Caki2 (cell line): ENCODE data around the gene ARFGEF3. TPM values are rescaled to one million over a fixed set of nuclear protein-coding genes. Genes with fewer than 3 reads are reported as not detected.

ENCODE experiments used
- DNase-seq: peaks from one replicate; pipeline ENCODE4 v3.0.0-alpha.2; 2015; ENCODE audit warnings: low read depth
- in situ Hi-C: cut with HindIII; loops from 2 replicates; pipeline ENCODE4 v1.10.0; 2016; ENCODE audit warnings: low sequenced_read_pairs, low pct_unique_long_range_greater_than_20kb, mixed read lengths
- total RNA-seq: library from RNA; depleted of rRNA; stranded (reverse); fragments of >200 nt; shearing (Covaris generic); gene quantifications from 2 replicates; pipeline ENCODE4 v1.2.3, GENCODE V29; 2014; ENCODE audit warnings: low replicate concordance

ARFGEF3 gene
- total RNA-seq, 1 experiment from 2014 or later = 5.5 TPM

- in situ Hi-C loops = no loop called here
- DNase-seq = no peak
Observed at GRCh38 chr6:138230759-138231380, 69.1 kb downstream of the ARFGEF3 start.

- DNase-seq = no peak
- in situ Hi-C loops = no loop called here
Observed at GRCh38 chr6:138231381-138231886, 69.7 kb downstream of the ARFGEF3 start.

GRCh38 chr6:138234363-138234762 is 72.6 kb downstream of the ARFGEF3 start:
- DNase-seq = no peak

GRCh38 chr6:138235205-138235604 is 73.5 kb downstream of the ARFGEF3 start:
- in situ Hi-C loops = no loop called here
- DNase-seq = no peak

More at GRCh38 chr6:138234363-138234762, 72.6 kb downstream of the ARFGEF3 start:
- in situ Hi-C loops = no loop called here

- in situ Hi-C loops = no loop called here
Observed at GRCh38 chr6:138235693-138236092, 74.0 kb downstream of the ARFGEF3 start.

GRCh38 chr6:138237463-138237862 is 75.7 kb downstream of the ARFGEF3 start:
- in situ Hi-C loops = no loop called here
- no peak for DNase-seq

More at GRCh38 chr6:138235693-138236092, 74.0 kb downstream of the ARFGEF3 start:
- no peak for DNase-seq

GRCh38 chr6:138238368-138238767 is 76.6 kb downstream of the ARFGEF3 start:
- DNase-seq = no peak
- in situ Hi-C loops = no loop called here

GRCh38 chr6:138239774-138240173 is 78.0 kb downstream of the ARFGEF3 start:
- DNase-seq = no peak
- in situ Hi-C loops = no loop called here

- in situ Hi-C loops = no loop called here
Observed at GRCh38 chr6:138240476-138241245, 78.9 kb downstream of the ARFGEF3 start.

GRCh38 chr6:138241381-138241780 is 79.6 kb downstream of the ARFGEF3 start:
- in situ Hi-C loops = no loop called here
- no peak for DNase-seq

More at GRCh38 chr6:138240476-138241245, 78.9 kb downstream of the ARFGEF3 start:
- DNase-seq = no peak

GRCh38 chr6:138241934-138242333 is 80.2 kb downstream of the ARFGEF3 start:
- in situ Hi-C loops = no loop called here
- DNase-seq = no peak

GRCh38 chr6:138242987-138243592 is 81.4 kb downstream of the ARFGEF3 start:
- DNase-seq = no peak
- in situ Hi-C loops = no loop called here

GRCh38 chr6:138245751-138246150 is 84.0 kb downstream of the ARFGEF3 start:
- DNase-seq = no peak
- in situ Hi-C loops = no loop called here

GRCh38 chr6:138246650-138247440 is 85.1 kb downstream of the ARFGEF3 start:
- in situ Hi-C loops = no loop called here
- no peak for DNase-seq

- in situ Hi-C loops = no loop called here
- DNase-seq = no peak
Observed at GRCh38 chr6:138248011-138248410, 86.3 kb downstream of the ARFGEF3 start.

GRCh38 chr6:138248878-138249277 is 87.1 kb downstream of the ARFGEF3 start:
- in situ Hi-C loops = no loop called here
- no peak for DNase-seq

- in situ Hi-C loops = no loop called here
- DNase-seq = no peak
Observed at GRCh38 chr6:138250053-138250452, 88.3 kb downstream of the ARFGEF3 start.

- in situ Hi-C loops = no loop called here
- DNase-seq = no peak
Observed at GRCh38 chr6:138250513-138251247, 88.9 kb downstream of the ARFGEF3 start.
